Measurements from ENCODE around the gene GARIN5A.

The GARIN5A gene

GRCh38 chr19:50509366-50509765 lies 32.7 kb upstream of the GARIN5A start:
- DNase-seq (ENCODE audit: low read depth in 1 of 2, low spot score in 1 of 2): no peak

- no peak for DNase-seq (ENCODE audit: low read depth in 1 of 2, low spot score in 1 of 2)
Measured at GRCh38 chr19:50508843-50509190, 32.2 kb upstream of the GARIN5A start.

DNA sequence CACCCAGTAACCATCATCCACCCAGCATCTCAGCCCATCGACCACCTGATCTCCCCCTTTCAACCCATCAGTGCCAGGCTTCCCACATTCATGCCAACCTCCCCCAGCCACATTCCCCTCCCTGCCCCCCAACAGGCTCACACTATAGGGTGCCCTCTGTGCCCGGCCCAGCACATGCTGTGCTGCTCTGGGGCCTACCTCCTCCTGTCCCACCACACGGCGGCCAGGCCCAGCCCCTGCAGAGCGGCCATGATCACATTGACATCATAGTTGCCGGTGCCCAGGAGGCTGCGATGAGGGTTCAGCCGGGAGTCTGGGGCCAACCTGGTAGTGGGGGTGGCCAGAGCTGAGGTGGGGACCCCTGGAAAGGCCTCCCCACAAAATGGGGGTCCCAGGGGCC lies 30.7 kb upstream of the GARIN5A start:
- DNase-seq (ENCODE audit: low read depth in 1 of 2, low spot score in 1 of 2): no peak

DNA sequence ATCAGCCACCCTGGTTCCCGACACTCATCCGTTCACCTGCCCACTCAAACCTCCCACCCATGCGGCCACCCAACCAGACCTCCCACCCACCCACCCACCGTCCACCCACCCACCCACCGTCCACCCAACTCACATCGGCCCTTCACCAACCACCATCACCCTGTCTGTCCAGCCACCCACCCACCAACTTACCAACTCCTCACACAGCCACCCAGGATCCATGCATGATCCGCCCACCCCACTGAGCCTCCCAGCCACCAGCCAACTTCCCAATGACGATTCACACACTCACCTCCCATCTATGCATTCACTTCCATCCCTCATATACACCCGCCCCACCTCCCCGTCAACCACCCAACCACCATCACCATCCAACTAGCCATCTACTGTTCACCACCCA lies 30.1 kb upstream of the GARIN5A start:
- DNase-seq (ENCODE audit: low read depth in 1 of 2, low spot score in 1 of 2): no peak

- DNase-seq (ENCODE audit: low read depth in 1 of 2, low spot score in 1 of 2): no peak
Measured at GRCh38 chr19:50505856-50506611, 29.4 kb upstream of the GARIN5A start.

GRCh38 chr19:50501568-50502475 lies 25.2 kb upstream of the GARIN5A start:
- DNase-seq (ENCODE audit: low read depth in 1 of 2, low spot score in 1 of 2): no peak

DNA sequence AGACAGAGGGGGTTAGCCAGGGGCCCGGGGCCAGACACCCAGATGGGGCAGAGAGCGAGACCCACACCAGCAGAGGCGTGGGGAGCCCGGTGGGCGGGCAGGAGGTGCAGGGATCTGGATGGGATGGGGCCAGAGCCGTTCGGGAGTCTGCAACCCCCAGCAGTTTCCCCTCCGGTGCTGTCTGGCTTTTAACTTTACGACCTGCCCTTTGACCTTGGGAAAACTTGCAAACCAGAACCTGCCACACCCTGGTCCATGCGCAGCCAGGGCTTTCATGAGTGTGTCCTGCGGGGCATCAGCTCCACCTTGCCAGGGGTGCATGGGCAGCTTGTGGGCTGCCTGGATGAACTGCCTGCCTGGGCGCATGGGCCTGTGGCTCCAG lies 24.5 kb upstream of the GARIN5A start:
- no peak for DNase-seq (ENCODE audit: low read depth in 1 of 2, low spot score in 1 of 2)

DNA sequence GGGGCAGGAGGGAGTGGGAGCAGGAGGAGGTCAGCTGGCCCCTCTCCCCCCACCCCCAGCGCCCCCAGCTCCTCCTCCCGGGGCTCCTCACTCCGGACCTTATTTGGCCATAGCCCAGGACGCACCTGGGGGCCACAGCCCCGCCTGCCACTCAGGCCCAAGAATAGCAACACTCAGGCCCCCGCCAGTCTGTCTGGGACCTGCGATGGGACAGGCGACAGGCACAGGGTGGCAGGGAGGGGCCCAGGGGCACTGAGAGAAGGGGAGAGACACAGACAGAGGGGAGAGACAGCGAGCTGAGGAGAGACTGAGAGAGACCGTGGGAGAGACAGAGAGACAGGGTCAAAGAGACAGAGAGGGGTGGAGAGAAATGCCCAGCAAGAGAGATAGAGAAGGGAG lies 24.1 kb upstream of the GARIN5A start:
- no peak for DNase-seq (ENCODE audit: low read depth in 1 of 2, low spot score in 1 of 2)

DNA sequence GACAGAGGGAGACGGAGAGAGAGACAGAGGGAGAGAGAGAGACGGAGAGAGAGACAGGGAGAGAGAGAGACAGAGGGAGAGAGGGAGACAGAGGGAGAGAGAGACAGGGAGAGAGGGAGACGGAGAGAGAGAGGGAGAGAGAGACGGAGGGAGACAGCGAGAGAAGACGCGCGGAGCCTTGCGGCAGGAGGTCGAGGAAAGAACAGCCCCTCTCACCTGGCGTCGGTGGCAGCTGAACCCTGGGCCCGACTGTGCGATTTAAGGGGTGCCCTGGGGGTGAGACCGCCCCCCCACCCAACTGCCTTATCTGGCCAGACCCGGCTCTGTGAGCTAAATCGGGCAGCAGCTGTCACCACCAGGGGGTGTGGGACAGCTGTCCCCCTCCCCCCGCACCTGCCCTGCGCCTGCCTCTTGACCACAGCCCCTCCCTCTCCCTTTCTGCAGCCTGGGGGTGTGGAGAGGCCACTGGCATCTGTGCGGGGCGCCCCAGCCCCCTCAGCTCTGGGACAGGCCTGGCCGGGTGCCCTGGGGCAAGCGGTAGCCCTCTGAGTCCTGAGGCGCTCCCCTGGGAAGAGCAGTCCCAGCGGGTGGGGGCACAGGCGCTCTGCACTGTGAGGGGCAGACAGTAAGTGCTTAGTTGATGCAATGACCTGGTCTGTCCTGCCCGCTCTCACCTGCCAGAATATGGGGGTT lies 23.6 kb upstream of the GARIN5A start:
- DNase-seq (ENCODE audit: low read depth in 1 of 2, low spot score in 1 of 2): no peak

GRCh38 chr19:50498219-50499056 lies 21.8 kb upstream of the GARIN5A start:
- DNase-seq (ENCODE audit: low read depth in 1 of 2, low spot score in 1 of 2): no peak

DNA sequence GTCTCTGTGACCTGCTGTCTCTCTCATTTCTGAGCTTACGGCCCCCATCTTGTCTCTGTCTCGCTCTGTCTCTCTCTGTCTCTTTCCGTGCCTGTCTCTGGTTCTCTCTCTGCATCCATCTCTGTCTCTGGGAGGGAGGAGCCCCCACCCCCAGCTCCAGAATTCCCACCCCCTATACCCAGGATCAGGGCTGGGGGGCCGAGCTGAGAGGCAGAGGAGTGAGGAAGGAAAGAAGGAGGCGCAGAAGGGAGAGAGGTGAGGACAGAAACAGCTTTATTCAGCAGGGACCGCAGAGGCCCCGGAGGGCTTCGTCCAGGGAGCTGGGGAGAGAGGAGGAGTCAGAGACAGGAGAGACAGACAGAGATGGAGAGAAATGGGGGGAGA lies 20.4 kb upstream of the GARIN5A start:
- no peak for DNase-seq (ENCODE audit: low read depth in 1 of 2, low spot score in 1 of 2)

GRCh38 chr19:50496189-50497021 lies 19.8 kb upstream of the GARIN5A start:
- DNase-seq (ENCODE audit: low read depth in 1 of 2, low spot score in 1 of 2): no peak

- DNase-seq (ENCODE audit: low read depth in 1 of 2, low spot score in 1 of 2): no peak
Measured at GRCh38 chr19:50495020-50495531, 18.4 kb upstream of the GARIN5A start.

DNA sequence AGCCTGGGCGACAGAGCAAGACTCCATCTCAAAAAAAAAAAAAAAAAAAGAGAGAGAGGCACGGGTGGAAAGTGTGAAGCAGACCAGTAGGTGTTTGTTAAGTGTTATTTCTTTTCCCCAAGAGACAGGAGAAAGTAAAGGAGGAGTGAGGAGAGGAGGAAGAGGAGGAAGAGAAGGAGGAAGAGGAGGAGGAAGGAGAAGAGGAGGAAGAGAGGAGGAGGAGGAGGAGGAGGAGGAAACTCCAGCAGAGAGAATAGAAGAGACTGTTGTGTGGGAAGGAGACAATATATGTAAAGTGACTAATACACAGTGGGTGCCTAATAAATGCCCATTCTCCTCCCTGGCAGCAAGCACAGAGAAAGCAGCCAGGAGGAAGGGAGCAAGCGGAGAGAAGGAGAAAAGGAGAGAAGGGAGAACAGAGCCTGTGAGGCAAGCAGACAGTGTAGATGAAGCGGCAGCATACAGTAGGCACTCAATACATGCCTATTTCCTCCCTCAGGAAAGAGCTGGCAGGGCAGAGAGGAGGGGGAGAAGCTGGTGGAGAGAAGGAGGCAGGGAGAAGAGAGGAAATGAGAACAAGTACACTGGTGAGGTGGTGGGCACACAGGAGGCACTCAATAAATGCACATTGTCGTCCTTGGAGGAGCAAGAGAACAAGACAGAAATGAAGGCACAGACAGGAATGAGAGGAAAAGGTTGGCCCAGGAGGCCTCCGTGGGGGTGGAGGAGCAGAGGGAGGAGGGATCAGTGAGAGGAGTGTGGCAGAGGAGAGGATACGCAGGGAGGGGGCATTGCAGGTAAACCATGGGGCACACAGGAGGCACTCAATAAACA lies 17.8 kb upstream of the GARIN5A start:
- DNase-seq (ENCODE audit: low read depth in 1 of 2, low spot score in 1 of 2): no peak

- no peak for DNase-seq (ENCODE audit: low read depth in 1 of 2, low spot score in 1 of 2)
Measured at GRCh38 chr19:50493171-50493570, 16.5 kb upstream of the GARIN5A start.

DNA sequence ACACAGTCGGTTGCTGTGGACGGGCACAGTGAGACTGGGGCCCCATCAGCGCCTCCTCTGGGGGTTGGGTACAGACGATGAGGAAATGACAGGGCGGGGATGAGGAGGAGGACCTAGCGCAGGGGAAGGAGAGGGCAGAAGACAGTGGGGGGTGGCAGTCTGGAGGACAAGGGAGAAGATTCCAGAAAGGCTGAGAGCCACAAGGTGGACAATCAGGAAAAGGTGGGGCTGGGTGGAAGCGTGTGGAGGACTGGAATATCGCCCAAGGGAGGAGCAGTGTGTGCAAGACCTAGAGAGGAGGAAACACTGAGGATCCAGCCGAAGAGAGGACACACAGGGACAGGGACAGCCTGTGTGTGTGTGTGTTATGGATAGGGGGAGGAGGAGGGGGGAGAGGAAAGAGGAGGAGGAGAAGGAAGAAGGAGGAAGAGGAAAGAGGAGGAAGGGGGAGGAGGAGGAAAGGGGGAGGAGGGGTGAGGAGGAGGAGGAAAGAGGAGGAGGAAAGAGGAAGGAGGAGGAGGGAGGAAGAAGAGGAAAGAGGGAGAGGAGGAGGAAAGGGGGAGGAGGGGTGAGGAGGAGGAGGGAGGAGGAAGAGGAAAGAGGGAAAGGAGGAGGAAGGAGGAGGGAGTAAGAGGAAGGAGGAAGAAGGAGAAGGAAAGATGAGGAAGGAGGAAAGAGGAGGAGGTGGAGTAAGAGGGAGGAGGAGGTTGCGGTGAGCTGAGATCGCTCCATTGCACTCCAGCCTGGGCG lies 15.8 kb upstream of the GARIN5A start:
- DNase-seq (ENCODE audit: low read depth in 1 of 2, low spot score in 1 of 2): no peak

- no peak for DNase-seq (ENCODE audit: low read depth in 1 of 2, low spot score in 1 of 2)
Measured at GRCh38 chr19:50490991-50491472, 14.4 kb upstream of the GARIN5A start.

GRCh38 chr19:50490411-50490811 lies 13.8 kb upstream of the GARIN5A start:
- no peak for DNase-seq (ENCODE audit: low read depth in 1 of 2, low spot score in 1 of 2)

Measured in stimulated activated CD4-positive, alpha-beta T cell treated with anti-CD3 and anti-CD28 coated beads, Interleukin-15, amount 100 ng/mL, for 1 hour (primary cell).